Activated T-cell treated with anti-CD3 and anti-CD28 coated beads, Interleukin-2, amount 50 U/mL, for 48 hours (primary cell): ENCODE measurements around the gene CDH19.
"Not testable (repeated sequence)": the region's sequence is repeated elsewhere in the genome, so short reads cannot be mapped to it uniquely, and the experiment has no call there.

ENCODE experiments used
- DNase-seq, 2 experiments: peaks; one replicate each; pipeline ENCODE4 v3.0.0-alpha.2; 2020

The CDH19 gene

GRCh38 chr18:66560094-66560493 lies 43.8 kb downstream of the CDH19 start:
- DNase-seq: no peak

GRCh38 chr18:66558773-66559172 lies 45.1 kb downstream of the CDH19 start:
- DNase-seq: no peak

- DNase-seq: no peak
These were observed 46.8 kb downstream of the CDH19 start for GRCh38 chr18:66557091-66557490.

- DNase-seq: no peak
These were observed 48.3 kb downstream of the CDH19 start for GRCh38 chr18:66555585-66555984.

GRCh38 chr18:66553824-66554223 lies 50.1 kb downstream of the CDH19 start:
- DNase-seq: no peak

- DNase-seq: no peak
These were observed 53.5 kb downstream of the CDH19 start for GRCh38 chr18:66550366-66550765.

GRCh38 chr18:66548747-66549146 lies 55.1 kb downstream of the CDH19 start:
- DNase-seq: no peak

- no peak for DNase-seq
These were observed 69.8 kb downstream of the CDH19 start for GRCh38 chr18:66534110-66534509.

- DNase-seq: no peak
These were observed 70.2 kb downstream of the CDH19 start for GRCh38 chr18:66533693-66534092.

GRCh38 chr18:66523219-66523991 lies 80.5 kb downstream of the CDH19 start:
- no peak for DNase-seq

- no peak for DNase-seq
These were observed 89.9 kb downstream of the CDH19 start for GRCh38 chr18:66513996-66514395.

- DNase-seq: no peak
These were observed 92.1 kb downstream of the CDH19 start for GRCh38 chr18:66511792-66512191.

GRCh38 chr18:66511289-66511688 lies 92.6 kb downstream of the CDH19 start:
- no peak for DNase-seq

GRCh38 chr18:66510357-66511045 lies 93.4 kb downstream of the CDH19 start:
- DNase-seq: no peak

- no peak for DNase-seq
These were observed 95.0 kb downstream of the CDH19 start for GRCh38 chr18:66508937-66509336.

- DNase-seq: no peak
These were observed 97.7 kb downstream of the CDH19 start for GRCh38 chr18:66506178-66506577.

- no peak for DNase-seq
These were observed 106.5 kb downstream of the CDH19 start for GRCh38 chr18:66497351-66497750.

GRCh38 chr18:66495844-66496243 lies 108.0 kb downstream of the CDH19 start:
- DNase-seq: peak; percentile 15 to 17

- DNase-seq: no peak
These were observed 130.0 kb downstream of the CDH19 start for GRCh38 chr18:66473882-66474281.

- DNase-seq: not testable (repeated sequence)
These were observed 137.7 kb downstream of the CDH19 start for GRCh38 chr18:66466184-66466583.

GRCh38 chr18:66461344-66461743 lies 142.5 kb downstream of the CDH19 start:
- no peak for DNase-seq

GRCh38 chr18:66457245-66457644 lies 146.6 kb downstream of the CDH19 start:
- DNase-seq: no peak
